GM19351 (cell line): ENCODE results near the gene PAQR5.
"Not testable (repeated sequence)": the region's sequence is repeated elsewhere in the genome, so short reads cannot be mapped to it uniquely, and the experiment has no call there.

Experiments
- ATAC-seq: cut with Tn5 transposase; IDR thresholded peaks from one replicate; pipeline ENCODE4 v1.9.1; 2021; ENCODE audit warnings: mild to moderate bottlenecking, moderate library complexity; ENCODE audit not compliant: unreplicated experiment

Gene PAQR5

GRCh38 chr15:69292826-69293420, 5.8 kb upstream of the PAQR5 start:
- ATAC-seq: no peak

GRCh38 chr15:69293741-69294615, 4.7 kb upstream of the PAQR5 start:
- no peak for ATAC-seq

- ATAC-seq: no peak
Measured at GRCh38 chr15:69296606-69297005, 2.1 kb upstream of the PAQR5 start.

- no peak for ATAC-seq
Measured at GRCh38 chr15:69297642-69298353, 914 bp upstream of the PAQR5 start.

- no peak for ATAC-seq
Measured at GRCh38 chr15:69298354-69298696, 387 bp upstream of the PAQR5 start.

- no peak for ATAC-seq
Measured at GRCh38 chr15:69299451-69299886, 757 bp downstream of the PAQR5 start.

- no peak for ATAC-seq
Measured at GRCh38 chr15:69299943-69300588, 1.4 kb downstream of the PAQR5 start.

GRCh38 chr15:69301101-69301500, 2.4 kb downstream of the PAQR5 start:
- not testable (repeated sequence) for ATAC-seq

GRCh38 chr15:69302087-69302486, 3.4 kb downstream of the PAQR5 start:
- not testable (repeated sequence) for ATAC-seq

GRCh38 chr15:69302929-69303328, 4.2 kb downstream of the PAQR5 start:
- no peak for ATAC-seq

GRCh38 chr15:69303337-69304181, 4.8 kb downstream of the PAQR5 start:
- ATAC-seq: no peak

GRCh38 chr15:69304182-69304545, 5.5 kb downstream of the PAQR5 start:
- no peak for ATAC-seq

- no peak for ATAC-seq
Measured at GRCh38 chr15:69305204-69305931, 6.7 kb downstream of the PAQR5 start.

GRCh38 chr15:69305933-69306568, 7.3 kb downstream of the PAQR5 start:
- no peak for ATAC-seq

- no peak for ATAC-seq
Measured at GRCh38 chr15:69307939-69308338, 9.2 kb downstream of the PAQR5 start.

GRCh38 chr15:69308949-69309348, 10.2 kb downstream of the PAQR5 start:
- no peak for ATAC-seq

GRCh38 chr15:69311319-69311721, 12.6 kb downstream of the PAQR5 start:
- no peak for ATAC-seq

GRCh38 chr15:69313432-69314000, 14.8 kb downstream of the PAQR5 start:
- ATAC-seq: no peak

- ATAC-seq: no peak
Measured at GRCh38 chr15:69314131-69314530, 15.4 kb downstream of the PAQR5 start.
